Measurements from ENCODE around the gene UPF1. TPM values are rescaled to one million over a fixed set of nuclear protein-coding genes. Genes with fewer than 3 reads are reported as not detected.

The UPF1 gene
- total RNA-seq (77.5 and 121 TPM in 2 replicates), polyA plus RNA-seq (36.4 and 37.7 TPM in 2 replicates)

DNA sequence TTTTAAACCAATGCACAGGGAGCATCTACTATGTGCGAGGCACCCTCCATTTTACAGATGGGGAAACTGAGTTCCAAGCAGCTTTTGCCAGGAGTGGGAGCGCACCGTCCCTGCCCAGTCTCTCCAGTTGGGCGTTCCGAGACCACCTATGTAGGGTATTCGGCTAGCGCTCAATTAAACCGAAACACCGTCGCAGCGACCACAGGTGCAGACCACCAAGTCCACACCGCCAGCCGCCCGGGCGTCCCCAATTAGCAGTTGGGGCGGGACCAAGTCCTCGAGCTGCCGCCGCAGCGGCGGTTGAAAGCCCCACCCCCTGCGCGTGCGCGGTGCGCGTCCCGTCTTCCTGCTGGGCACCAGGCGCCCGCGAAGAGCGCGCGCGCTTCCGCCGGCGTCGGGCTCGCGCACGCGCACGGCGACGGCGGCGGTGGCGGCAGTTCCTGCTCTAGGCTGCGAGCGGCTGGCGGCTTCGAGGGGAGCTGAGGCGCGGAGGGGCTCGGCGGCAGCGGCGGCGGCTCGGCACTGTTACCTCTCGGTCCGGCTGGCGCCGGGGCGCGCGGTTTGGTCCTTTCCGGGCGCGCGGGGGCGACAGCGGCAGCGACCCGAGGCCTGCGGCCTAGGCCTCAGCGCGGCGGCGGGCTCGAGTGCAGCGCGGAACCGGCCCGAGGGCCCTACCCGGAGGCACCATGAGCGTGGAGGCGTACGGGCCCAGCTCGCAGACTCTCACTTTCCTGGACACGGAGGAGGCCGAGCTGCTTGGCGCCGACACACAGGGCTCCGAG, at the start of gene UPF1:
Gene UPF1, plus strand, starts transcription at position 436 of the 782 bp plus-strand sequence. Its CDS starts 251 bp downstream, at position 687.
- H3K36me3 ChIP-seq, result no peaks in the 10 kb centered on the region
- peak; percentile 94 to 97 for DNase-seq (ENCODE audit: low read depth in 1 of 2, low spot score in 1 of 2)
- peak within 1 kb of the TSS; percentile 89 for H3K4me3 ChIP-seq
- peak within 1 kb of the TSS; percentile 91 for H3K27ac ChIP-seq
- peaks cover 19% of the 10 kb centered on the region for H3K4me1 ChIP-seq (ENCODE audit: low read depth)
- no peaks in the 10 kb centered on the region for H3K9me3 ChIP-seq (ENCODE audit: low read depth)
- TF ChIP-seq CTCF (IDR thresholded peaks at IDR 0.05; ENCODE audit: low read depth, low read length), result no peak
- peaks cover 9% of the 10 kb centered on the region for H3K27me3 ChIP-seq

DNA sequence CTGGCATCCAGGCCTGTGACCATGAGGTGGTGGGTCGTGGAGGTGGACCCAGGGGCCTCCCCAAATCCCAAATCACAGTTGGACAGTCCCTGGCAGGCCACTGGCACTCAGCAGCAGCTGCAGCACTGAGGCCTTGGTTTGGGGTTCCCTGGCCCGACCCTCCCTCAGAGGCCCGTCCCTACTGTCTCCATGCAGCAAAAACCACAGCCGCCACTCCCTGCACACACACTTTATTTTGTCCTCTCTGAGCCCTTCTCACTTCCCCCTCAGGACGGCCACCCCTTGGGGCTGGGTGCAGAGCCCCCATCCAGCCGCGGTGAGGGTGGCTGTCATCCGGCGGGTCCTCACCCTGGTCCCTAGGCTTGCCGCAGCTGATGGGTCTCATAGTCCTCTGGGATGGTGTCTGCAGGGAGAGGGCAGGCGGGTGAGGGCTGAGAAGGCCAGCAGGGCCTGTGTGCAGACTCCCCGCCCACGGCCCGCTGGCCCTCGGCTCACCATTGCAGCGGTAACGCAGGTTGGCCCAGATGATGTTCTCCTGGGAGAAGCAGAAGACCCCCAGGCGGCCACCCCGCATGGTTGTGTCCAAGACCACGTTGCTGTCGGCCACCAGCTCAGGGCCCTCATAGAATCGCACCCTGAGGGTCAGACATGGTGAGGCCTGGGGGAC, 49.1 kb upstream of the UPF1 start:
- Histone ChIP-seq H3K9me3 (ENCODE audit: low read depth) (no peaks in the 10 kb centered on the region), H3K4me3 (no peak overlapping the region), H3K36me3 (no peaks in the 10 kb centered on the region), H3K27ac (no peak overlapping the region), H3K4me1 (ENCODE audit: low read depth) (no peaks in the 10 kb centered on the region), H3K27me3 (peaks cover 86% of the 10 kb centered on the region)
- no peak for DNase-seq (ENCODE audit: low read depth in 1 of 2, low spot score in 1 of 2)
- no peak for TF ChIP-seq CTCF (IDR thresholded peaks at IDR 0.05; ENCODE audit: low read depth, low read length)

- no peak for TF ChIP-seq CTCF (IDR thresholded peaks at IDR 0.05; ENCODE audit: low read depth, low read length)
- no peak overlapping the region for H3K4me3 ChIP-seq
- no peaks in the 10 kb centered on the region for H3K36me3 ChIP-seq
- no peaks in the 10 kb centered on the region for H3K4me1 ChIP-seq (ENCODE audit: low read depth)
- H3K27ac ChIP-seq, result no peak overlapping the region
- H3K9me3 ChIP-seq (ENCODE audit: low read depth), result no peaks in the 10 kb centered on the region
- H3K27me3 ChIP-seq, result peaks cover 86% of the 10 kb centered on the region
- no peak for DNase-seq (ENCODE audit: low read depth in 1 of 2, low spot score in 1 of 2)
Observed at GRCh38 chr19:18783958-18784785, 47.6 kb upstream of the UPF1 start.

DNA sequence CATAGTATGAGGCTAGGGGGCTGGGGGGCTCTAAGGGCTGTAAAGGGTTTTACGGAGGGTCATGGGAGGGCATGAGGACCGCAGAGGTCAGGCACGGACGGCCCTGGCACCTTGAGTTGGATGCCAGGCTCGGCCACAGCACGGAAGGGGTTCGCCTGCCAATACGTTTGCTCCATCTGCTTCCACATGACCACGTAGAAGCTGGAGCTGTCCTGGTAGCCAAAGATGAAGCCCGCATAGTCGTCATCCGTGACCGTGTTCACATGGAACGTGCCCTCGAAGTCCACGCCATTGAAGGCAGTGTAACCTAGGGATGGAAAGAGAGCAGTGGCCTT, 47.0 kb upstream of the UPF1 start:
- H3K9me3 ChIP-seq (ENCODE audit: low read depth), result no peaks in the 10 kb centered on the region
- H3K4me3 ChIP-seq, result no peak overlapping the region
- no peak for DNase-seq (ENCODE audit: low read depth in 1 of 2, low spot score in 1 of 2)
- H3K27ac ChIP-seq, result no peak overlapping the region
- TF ChIP-seq CTCF (IDR thresholded peaks at IDR 0.05; ENCODE audit: low read depth, low read length), result no peak
- H3K36me3 ChIP-seq, result no peaks in the 10 kb centered on the region
- peaks cover 87% of the 10 kb centered on the region for H3K27me3 ChIP-seq
- no peaks in the 10 kb centered on the region for H3K4me1 ChIP-seq (ENCODE audit: low read depth)

All from cardiac muscle cell (in vitro differentiated cells and primary cell).